Mammary epithelial cell (primary cell): ENCODE data around the gene BLCAP.

Experiments used
- CTCF ChIP-seq, 2 donors: IDR thresholded peaks in 1 of 2; conservative IDR thresholded peaks in 1 of 2; 2 replicates each; pipeline ENCODE4 v1.5.1; 2011 to 2012; ENCODE audit warnings: inconsistent platforms in 2 of 2, low read length in 2 of 2, mild to moderate bottlenecking in 2 of 2, control low read depth in 1 of 2, low read depth in 1 of 2; ENCODE audit not compliant: insufficient read depth in 1 of 2; ENCODE audit errors: extremely low read depth in 1 of 2
- EZH2 ChIP-seq: IDR thresholded peaks from 2 replicates; pipeline ENCODE4 v1.6.1; 2012; ENCODE audit warnings: low read length, inconsistent platforms, borderline replicate concordance

GRCh38 chr20:37538003-37538402, 10.3 kb upstream of the BLCAP start:
- TF ChIP-seq CTCF (conservative IDR thresholded peaks at IDR 0.05 in 1 of 2, IDR thresholded peaks at IDR 0.05 in 1 of 2; ENCODE audit: extremely low read depth in 1 of 2, insufficient read depth in 1 of 2, low read depth in 1 of 2, low read length in 2 of 2) (no peak), EZH2 (no peak)
